Peyer's patch (tissue), 4 donors: ENCODE data around the gene MAX.

Experiments
- POLR2A ChIP-seq, 2 donors: fragments of 450-650 bp; IDR thresholded peaks; one replicate each; pipeline ENCODE4 v1.5.1; 2017; ENCODE audit warnings: antibody characterized with exemption in 2 of 2, mild to moderate bottlenecking in 2 of 2, moderate library complexity in 2 of 2
- TF ChIP-seq, protein P1 (sequence below), 6 experiments: fragments of 450-650 bp in 4 of 6; fragments of 200-600 bp in 2 of 6; sonication (generic) in 1 of 6; IDR thresholded peaks; one replicate each; pipeline ENCODE4 v1.5.1; 2017 to 2019; ENCODE audit warnings: antibody characterized with exemption in 6 of 6, mild to moderate bottlenecking in 3 of 6, moderate library complexity in 1 of 6

DNA sequence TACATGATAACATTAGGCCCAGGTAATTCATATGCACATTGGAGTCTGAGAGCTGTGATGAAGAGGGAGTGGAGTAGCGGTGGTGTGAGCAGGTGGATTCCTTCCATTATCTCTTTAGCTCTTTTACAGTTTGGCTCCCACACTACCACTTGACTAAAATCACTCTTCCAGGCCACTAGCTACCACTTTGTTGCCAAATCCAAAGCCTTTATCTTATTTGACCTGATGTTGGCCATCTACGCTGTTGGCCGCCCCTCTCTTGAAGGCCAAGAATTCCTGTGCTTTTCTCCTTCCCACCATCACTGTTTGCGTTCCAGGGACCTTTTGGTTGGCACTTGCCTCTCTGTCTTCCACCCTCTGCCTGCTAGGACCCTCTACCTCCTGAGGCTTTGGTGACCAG is 4.0 kb upstream of the MAX start:
- TF ChIP-seq POLR2A (IDR thresholded peaks at IDR 0.05) = no peak
- TF ChIP-seq, protein P1, sequence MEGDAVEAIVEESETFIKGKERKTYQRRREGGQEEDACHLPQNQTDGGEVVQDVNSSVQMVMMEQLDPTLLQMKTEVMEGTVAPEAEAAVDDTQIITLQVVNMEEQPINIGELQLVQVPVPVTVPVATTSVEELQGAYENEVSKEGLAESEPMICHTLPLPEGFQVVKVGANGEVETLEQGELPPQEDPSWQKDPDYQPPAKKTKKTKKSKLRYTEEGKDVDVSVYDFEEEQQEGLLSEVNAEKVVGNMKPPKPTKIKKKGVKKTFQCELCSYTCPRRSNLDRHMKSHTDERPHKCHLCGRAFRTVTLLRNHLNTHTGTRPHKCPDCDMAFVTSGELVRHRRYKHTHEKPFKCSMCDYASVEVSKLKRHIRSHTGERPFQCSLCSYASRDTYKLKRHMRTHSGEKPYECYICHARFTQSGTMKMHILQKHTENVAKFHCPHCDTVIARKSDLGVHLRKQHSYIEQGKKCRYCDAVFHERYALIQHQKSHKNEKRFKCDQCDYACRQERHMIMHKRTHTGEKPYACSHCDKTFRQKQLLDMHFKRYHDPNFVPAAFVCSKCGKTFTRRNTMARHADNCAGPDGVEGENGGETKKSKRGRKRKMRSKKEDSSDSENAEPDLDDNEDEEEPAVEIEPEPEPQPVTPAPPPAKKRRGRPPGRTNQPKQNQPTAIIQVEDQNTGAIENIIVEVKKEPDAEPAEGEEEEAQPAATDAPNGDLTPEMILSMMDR (IDR thresholded peaks at IDR 0.05) = no peak
